Measurements from ENCODE around the gene VN1R4. TPM values are rescaled to one million over a fixed set of nuclear protein-coding genes. Genes with fewer than 3 reads are reported as not detected.

Gene VN1R4
- total and polyA plus RNA-seq, 2 donors (not counting 1 experiment from before 2014, with no cell fraction given): not detected

- peak; percentile 56 for ATAC-seq (ENCODE audit: low read depth)
- peaks cover 2% of the 10 kb centered on the region for H3K4me1 Mint-ChIP-seq
- H3K9me3 ChIP-seq (ENCODE audit: control extremely low read depth in 1 of 3, control insufficient read depth in 2 of 3, insufficient read depth in 1 of 3, low read length in 2 of 3): peaks cover 21 to 64% (median 30%) of the 10 kb centered on the region in 3 donors
Observed at GRCh38 chr19:53246498-53246897, 21.0 kb downstream of the VN1R4 start.

DNA sequence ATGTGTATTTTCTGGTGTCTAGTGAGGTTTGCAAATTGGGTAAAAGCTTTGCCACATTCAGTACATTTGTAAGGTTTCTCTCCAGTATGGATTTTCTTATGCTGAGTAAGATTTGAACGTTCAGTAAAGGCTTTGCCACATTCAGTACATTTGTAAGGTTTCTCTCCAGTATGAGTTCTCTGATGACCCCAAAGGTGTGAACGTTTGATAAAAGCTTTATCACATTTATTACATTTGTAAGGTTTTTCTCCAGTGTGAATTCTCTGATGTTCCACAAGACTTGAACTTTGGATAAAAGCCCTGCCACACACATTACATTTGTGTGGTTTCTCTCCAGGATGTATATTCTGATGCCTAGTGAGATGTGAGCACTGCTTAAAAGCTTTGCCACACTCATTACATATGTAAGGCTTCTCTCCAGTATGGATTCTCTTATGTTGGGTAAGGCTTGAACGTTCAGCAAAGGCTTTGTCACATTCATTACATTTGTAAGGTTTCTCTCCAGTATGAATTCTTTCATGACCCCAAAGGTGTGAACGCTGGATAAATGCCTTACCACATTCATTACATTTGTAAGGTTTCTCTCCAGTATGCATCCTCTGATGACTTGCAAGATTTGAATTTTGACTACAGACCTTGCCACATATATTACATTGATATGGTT, 30.3 kb downstream of the VN1R4 start:
- no peak overlapping the region for H3K9ac ChIP-seq (ENCODE audit: low read length)
- H4K20me1 ChIP-seq (ENCODE audit: control insufficient read depth, insufficient read depth, low read length, poor library complexity, severe bottlenecking): no peaks in the 10 kb centered on the region
- H3K27ac ChIP-seq (ENCODE audit: low read length in 2 of 2): no peak overlapping the region
- TF ChIP-seq, protein P1, sequence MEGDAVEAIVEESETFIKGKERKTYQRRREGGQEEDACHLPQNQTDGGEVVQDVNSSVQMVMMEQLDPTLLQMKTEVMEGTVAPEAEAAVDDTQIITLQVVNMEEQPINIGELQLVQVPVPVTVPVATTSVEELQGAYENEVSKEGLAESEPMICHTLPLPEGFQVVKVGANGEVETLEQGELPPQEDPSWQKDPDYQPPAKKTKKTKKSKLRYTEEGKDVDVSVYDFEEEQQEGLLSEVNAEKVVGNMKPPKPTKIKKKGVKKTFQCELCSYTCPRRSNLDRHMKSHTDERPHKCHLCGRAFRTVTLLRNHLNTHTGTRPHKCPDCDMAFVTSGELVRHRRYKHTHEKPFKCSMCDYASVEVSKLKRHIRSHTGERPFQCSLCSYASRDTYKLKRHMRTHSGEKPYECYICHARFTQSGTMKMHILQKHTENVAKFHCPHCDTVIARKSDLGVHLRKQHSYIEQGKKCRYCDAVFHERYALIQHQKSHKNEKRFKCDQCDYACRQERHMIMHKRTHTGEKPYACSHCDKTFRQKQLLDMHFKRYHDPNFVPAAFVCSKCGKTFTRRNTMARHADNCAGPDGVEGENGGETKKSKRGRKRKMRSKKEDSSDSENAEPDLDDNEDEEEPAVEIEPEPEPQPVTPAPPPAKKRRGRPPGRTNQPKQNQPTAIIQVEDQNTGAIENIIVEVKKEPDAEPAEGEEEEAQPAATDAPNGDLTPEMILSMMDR (IDR thresholded peaks at IDR 0.05): no peak
- TF ChIP-seq EZH2 (IDR thresholded peaks at IDR 0.05; ENCODE audit: borderline replicate concordance, insufficient read depth, low read depth, low read length, poor library complexity, severe bottlenecking): no peak
- H3K4me3 Mint-ChIP-seq: no peak overlapping the region
- H2AFZ ChIP-seq (ENCODE audit: insufficient read depth, low read depth, low read length, poor library complexity, severe bottlenecking): no peak overlapping the region
- H3K4me2 ChIP-seq (replicated peaks; ENCODE audit: low read depth, low read length, poor library complexity, severe bottlenecking): no peak overlapping the region
- no peak for DNase-seq
- H3K4me3 ChIP-seq (ENCODE audit: control extremely low read depth in 1 of 5, extremely low read depth in 1 of 5, insufficient read depth in 1 of 5, low read depth in 2 of 5, low read length in 4 of 5): no peak overlapping the region
- 80% methylated on average over 1 of the region's 4 CpGs for WGBS (ENCODE audit: insufficient coverage)
- H3K27ac Mint-ChIP-seq: no peak overlapping the region
- no peaks in the 10 kb centered on the region for H3K27me3 ChIP-seq (replicated peaks in 1 of 4; ENCODE audit: control extremely low read depth in 1 of 4, control insufficient read depth in 3 of 4, insufficient read depth in 4 of 4, low read length in 3 of 4)
- CTCF ChIA-PET: no interaction called here
- H3K4me1 Mint-ChIP-seq: no peaks in the 10 kb centered on the region
- intact Hi-C loops (cut with micrococcal nuclease): no loop called here
- POLR2A ChIA-PET: no interaction called here
- peaks cover 17 to 83% (median 49%) of the 10 kb centered on the region in 3 donors for H3K9me3 ChIP-seq (ENCODE audit: control extremely low read depth in 1 of 3, control insufficient read depth in 2 of 3, insufficient read depth in 1 of 3, low read length in 2 of 3)
- H3K4me1 ChIP-seq (ENCODE audit: control insufficient read depth in 2 of 2, insufficient read depth in 2 of 2, low read length in 2 of 2): no peaks in the 10 kb centered on the region
- H3K79me2 ChIP-seq (ENCODE audit: control insufficient read depth, insufficient read depth, low read length): no peaks in the 10 kb centered on the region
- no peak for ATAC-seq (ENCODE audit: low read depth)
- peaks cover 3 to 23% of the 10 kb centered on the region in 2 experiments for H3K36me3 ChIP-seq (replicated peaks in 1 of 2; ENCODE audit: control extremely low read depth in 1 of 2, control insufficient read depth in 1 of 2, extremely low read depth in 1 of 2, insufficient read depth in 2 of 2, low read length in 1 of 2)
- H3K9me3 Mint-ChIP-seq (ENCODE audit: insufficient read depth): peaks cover 36% of the 10 kb centered on the region
- H3K27me3 Mint-ChIP-seq: no peaks in the 10 kb centered on the region

More at GRCh38 chr19:53246498-53246897, 21.0 kb downstream of the VN1R4 start:
- Mint-ChIP-seq H3K4me3 (no peak overlapping the region), H3K27ac (no peak overlapping the region), H3K9me3 (ENCODE audit: insufficient read depth) (peaks cover 38% of the 10 kb centered on the region), H3K27me3 (no peaks in the 10 kb centered on the region)
- no peaks in the 10 kb centered on the region for H3K4me1 ChIP-seq (ENCODE audit: control insufficient read depth in 2 of 2, insufficient read depth in 2 of 2, low read length in 2 of 2)
- CTCF ChIA-PET: no interaction called here
- no CpG with 5 or more reads among the region's 1 CpG for WGBS (ENCODE audit: insufficient coverage)
- H2AFZ ChIP-seq (ENCODE audit: insufficient read depth, low read depth, low read length, poor library complexity, severe bottlenecking): no peak overlapping the region
- H3K79me2 ChIP-seq (ENCODE audit: control insufficient read depth, insufficient read depth, low read length): no peaks in the 10 kb centered on the region
- H3K36me3 ChIP-seq (replicated peaks in 1 of 2; ENCODE audit: control extremely low read depth in 1 of 2, control insufficient read depth in 1 of 2, extremely low read depth in 1 of 2, insufficient read depth in 2 of 2, low read length in 1 of 2): peaks cover 14 to 31% of the 10 kb centered on the region in 2 experiments
- DNase-seq: peak; percentile 28
- TF ChIP-seq, protein P1 (IDR thresholded peaks at IDR 0.05): no peak
- no peak for TF ChIP-seq EZH2 (IDR thresholded peaks at IDR 0.05; ENCODE audit: borderline replicate concordance, insufficient read depth, low read depth, low read length, poor library complexity, severe bottlenecking)
- intact Hi-C loops (cut with micrococcal nuclease): no loop called here
- no peak overlapping the region for H3K4me2 ChIP-seq (replicated peaks; ENCODE audit: low read depth, low read length, poor library complexity, severe bottlenecking)
- H3K27ac ChIP-seq (ENCODE audit: low read length in 2 of 2): no peak overlapping the region
- H3K27me3 ChIP-seq (replicated peaks in 1 of 4; ENCODE audit: control extremely low read depth in 1 of 4, control insufficient read depth in 3 of 4, insufficient read depth in 4 of 4, low read length in 3 of 4): no peaks in the 10 kb centered on the region
- no peak overlapping the region for H3K9ac ChIP-seq (ENCODE audit: low read length)
- no peaks in the 10 kb centered on the region for H4K20me1 ChIP-seq (ENCODE audit: control insufficient read depth, insufficient read depth, low read length, poor library complexity, severe bottlenecking)
- POLR2A ChIA-PET: no interaction called here
- no peak overlapping the region for H3K4me3 ChIP-seq (ENCODE audit: control extremely low read depth in 1 of 5, extremely low read depth in 1 of 5, insufficient read depth in 1 of 5, low read depth in 2 of 5, low read length in 4 of 5)
